ENCODE results near the gene ZNF536. TPM values are rescaled to one million over a fixed set of nuclear protein-coding genes. Genes with fewer than 3 reads are reported as not detected.

ZNF536 gene
- total RNA-seq, 4 donors from 2014 or later = 1.00 to 7.1 (median 1.8) TPM

DNA sequence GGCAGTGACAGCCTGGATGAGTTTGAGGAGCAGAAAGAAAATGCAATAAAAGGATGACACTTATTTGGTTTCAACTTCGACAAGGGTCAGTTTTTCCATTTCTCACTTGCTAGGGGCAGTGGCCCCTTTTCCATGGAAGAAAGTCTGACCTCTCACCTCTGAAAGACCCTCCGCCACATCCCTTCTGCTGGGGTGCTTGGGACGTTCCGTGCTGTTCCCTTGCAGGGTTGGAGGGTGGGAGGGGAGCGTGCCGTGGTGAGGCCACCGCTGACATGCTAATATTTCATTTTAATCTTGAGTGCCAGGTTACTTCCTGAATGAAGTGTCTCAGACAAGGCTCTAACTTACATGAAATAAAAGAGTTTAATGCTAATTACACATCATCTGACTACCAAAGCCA is 5.2 kb upstream of the ZNF536 start:
- Histone ChIP-seq H3K4me3 (no peak overlapping the region), H3K9me3 (no peaks in the 10 kb centered on the region), H3K27ac (no peak overlapping the region), H3K36me3 (no peaks in the 10 kb centered on the region), H3K27me3 (no peaks in the 10 kb centered on the region), H3K4me1 (no peaks in the 10 kb centered on the region)
- no peak for DNase-seq
- intact Hi-C loops (cut with DNase I; ENCODE audit: low total_unique reads) = loop anchor here (5.0 kb wide), 1 partner anchor 290 kb away; no protein-coding TSS in a partner anchor
- WGBS, 2 donors (ENCODE audit: low coverage in 1 of 2) = 76% methylated on average over 7 of the region's 7 CpGs; no CpG with 5 or more reads in 1 of the 2 donors
- no peak for TF ChIP-seq POLR2A (IDR thresholded peaks at IDR 0.05)
- no peak for TF ChIP-seq EP300 (IDR thresholded peaks at IDR 0.05; ENCODE audit: low read depth)
- TF ChIP-seq POLR2AphosphoS5 (IDR thresholded peaks at IDR 0.05) = no peak
- TF ChIP-seq, protein P1, sequence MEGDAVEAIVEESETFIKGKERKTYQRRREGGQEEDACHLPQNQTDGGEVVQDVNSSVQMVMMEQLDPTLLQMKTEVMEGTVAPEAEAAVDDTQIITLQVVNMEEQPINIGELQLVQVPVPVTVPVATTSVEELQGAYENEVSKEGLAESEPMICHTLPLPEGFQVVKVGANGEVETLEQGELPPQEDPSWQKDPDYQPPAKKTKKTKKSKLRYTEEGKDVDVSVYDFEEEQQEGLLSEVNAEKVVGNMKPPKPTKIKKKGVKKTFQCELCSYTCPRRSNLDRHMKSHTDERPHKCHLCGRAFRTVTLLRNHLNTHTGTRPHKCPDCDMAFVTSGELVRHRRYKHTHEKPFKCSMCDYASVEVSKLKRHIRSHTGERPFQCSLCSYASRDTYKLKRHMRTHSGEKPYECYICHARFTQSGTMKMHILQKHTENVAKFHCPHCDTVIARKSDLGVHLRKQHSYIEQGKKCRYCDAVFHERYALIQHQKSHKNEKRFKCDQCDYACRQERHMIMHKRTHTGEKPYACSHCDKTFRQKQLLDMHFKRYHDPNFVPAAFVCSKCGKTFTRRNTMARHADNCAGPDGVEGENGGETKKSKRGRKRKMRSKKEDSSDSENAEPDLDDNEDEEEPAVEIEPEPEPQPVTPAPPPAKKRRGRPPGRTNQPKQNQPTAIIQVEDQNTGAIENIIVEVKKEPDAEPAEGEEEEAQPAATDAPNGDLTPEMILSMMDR (IDR thresholded peaks at IDR 0.05) = no peak
- in situ Hi-C loops (cut with MboI; ENCODE audit: low pct_ligation_motif_present in 1 of 4, low pct_unique_long_range_greater_than_20kb in 1 of 4, low sequenced_read_pairs in 3 of 4) = no loop called here

DNA sequence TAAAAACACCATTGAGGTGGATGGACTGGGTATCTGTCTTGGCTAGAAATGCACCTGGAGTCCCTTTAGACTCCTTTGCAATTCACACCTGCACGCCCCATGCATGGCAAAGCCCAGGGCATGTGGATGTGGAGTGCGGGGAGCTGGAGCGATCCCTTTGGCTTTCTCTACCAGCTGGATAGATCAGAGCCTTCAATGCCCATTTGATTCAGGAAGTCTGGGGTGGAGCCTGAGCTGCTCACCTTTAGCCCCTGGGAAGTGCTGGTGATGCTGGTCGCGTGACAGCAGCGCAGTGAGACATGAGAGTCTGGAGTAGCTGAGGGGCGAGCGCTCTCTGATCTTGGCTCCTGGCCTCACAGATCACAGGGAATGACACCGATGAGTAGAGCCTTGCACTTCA is 4.8 kb upstream of the ZNF536 start:
- Histone ChIP-seq H3K4me3 (no peak overlapping the region), H3K4me1 (no peaks in the 10 kb centered on the region), H3K9me3 (no peaks in the 10 kb centered on the region), H3K36me3 (no peaks in the 10 kb centered on the region), H3K27ac (no peak overlapping the region), H3K27me3 (no peaks in the 10 kb centered on the region)
- TF ChIP-seq EP300 (IDR thresholded peaks at IDR 0.05; ENCODE audit: low read depth) = no peak
- TF ChIP-seq, protein P1 (IDR thresholded peaks at IDR 0.05) = no peak
- TF ChIP-seq POLR2A (IDR thresholded peaks at IDR 0.05) = no peak
- TF ChIP-seq POLR2AphosphoS5 (IDR thresholded peaks at IDR 0.05) = no peak
- DNase-seq = no peak
- intact Hi-C loops (cut with DNase I; ENCODE audit: low total_unique reads) (loop anchor here (5.0 kb wide), 1 partner anchor 290 kb away; no protein-coding TSS in a partner anchor), in situ Hi-C loops (cut with MboI; ENCODE audit: low pct_ligation_motif_present in 1 of 4, low pct_unique_long_range_greater_than_20kb in 1 of 4, low sequenced_read_pairs in 3 of 4) (no loop called here)
- 96% methylated on average over 9 of the region's 9 CpGs; no CpG with 5 or more reads in 1 of the 2 donors for WGBS, 2 donors (ENCODE audit: low coverage in 1 of 2)

DNA sequence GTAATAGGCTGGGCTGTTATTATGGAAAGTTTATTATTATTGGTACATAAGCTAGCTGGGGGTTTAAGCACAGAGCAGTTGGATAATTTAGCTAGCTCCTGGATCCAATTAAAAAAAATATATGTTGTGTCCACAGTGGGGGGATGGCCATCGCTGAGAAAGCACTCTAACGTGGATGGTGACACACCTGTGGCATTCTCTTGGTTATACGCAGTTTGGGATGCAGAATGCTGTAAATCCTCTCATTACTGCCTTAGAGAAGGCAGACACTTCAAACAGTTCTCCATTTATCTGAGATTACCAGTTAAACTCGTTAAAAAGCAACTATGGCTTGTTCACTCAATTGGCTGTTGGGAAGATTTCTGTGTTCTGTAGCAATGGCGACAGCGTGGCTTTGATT is 2.4 kb upstream of the ZNF536 start:
- DNase-seq = no peak
- WGBS, 2 donors (ENCODE audit: low coverage in 1 of 2) = 60 to 72% methylated on average over 5 to 6 of the region's 6 CpGs
- intact Hi-C loops (cut with DNase I; ENCODE audit: low total_unique reads) = loop anchor here (5.0 kb wide), 1 partner anchor 287 kb away; no protein-coding TSS in a partner anchor
- H3K27ac ChIP-seq = no peak overlapping the region
- H3K4me3 ChIP-seq = no peak overlapping the region
- no peaks in the 10 kb centered on the region for H3K4me1 ChIP-seq
- no peaks in the 10 kb centered on the region for H3K36me3 ChIP-seq
- no peak for TF ChIP-seq POLR2AphosphoS5 (IDR thresholded peaks at IDR 0.05)
- TF ChIP-seq, protein P1 (IDR thresholded peaks at IDR 0.05) = no peak
- TF ChIP-seq EP300 (IDR thresholded peaks at IDR 0.05; ENCODE audit: low read depth) = no peak
- no peak for TF ChIP-seq POLR2A (IDR thresholded peaks at IDR 0.05)
- in situ Hi-C loops (cut with MboI; ENCODE audit: low pct_ligation_motif_present in 1 of 4, low pct_unique_long_range_greater_than_20kb in 1 of 4, low sequenced_read_pairs in 3 of 4) = no loop called here
- H3K27me3 ChIP-seq = peaks cover 21% of the 10 kb centered on the region
- no peaks in the 10 kb centered on the region for H3K9me3 ChIP-seq

DNA sequence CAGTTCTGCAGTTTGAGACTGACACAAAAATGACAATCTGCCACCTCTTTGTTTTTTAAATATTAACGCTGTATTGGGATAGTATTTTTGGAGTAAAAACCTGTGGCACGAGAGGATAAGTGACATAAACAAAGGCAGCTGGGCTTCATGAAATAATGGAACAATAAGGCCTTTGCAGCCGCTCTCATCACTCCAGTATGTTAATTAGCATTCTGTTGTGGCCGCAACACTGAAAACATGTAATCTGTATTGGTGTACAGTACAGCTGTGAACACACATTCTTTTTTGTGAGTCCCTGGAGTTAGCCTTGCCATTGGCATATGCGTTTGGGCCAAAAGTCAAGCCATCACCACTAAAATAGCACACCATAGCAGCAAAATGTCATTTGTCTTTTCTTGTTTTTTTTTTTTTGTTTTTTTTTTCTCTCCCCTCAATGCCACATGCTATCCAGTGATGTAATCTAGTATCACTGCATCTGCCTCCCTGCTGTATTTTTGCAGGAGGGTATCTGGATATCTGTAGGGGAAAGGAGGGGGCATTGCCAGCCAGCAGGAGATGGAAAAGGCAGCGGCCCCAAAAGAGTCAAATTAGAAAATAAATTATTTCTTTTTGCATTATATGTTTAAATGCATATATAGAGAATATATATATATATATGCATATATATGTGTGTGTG is 885 bp upstream of the ZNF536 start:
- Histone ChIP-seq H3K36me3 (no peaks in the 10 kb centered on the region), H3K27ac (no peak overlapping the region), H3K4me3 (no peak overlapping the region), H3K27me3 (peaks cover 36% of the 10 kb centered on the region), H3K4me1 (no peaks in the 10 kb centered on the region), H3K9me3 (no peaks in the 10 kb centered on the region)
- intact Hi-C loops (cut with DNase I; ENCODE audit: low total_unique reads) (no loop called here), in situ Hi-C loops (cut with MboI; ENCODE audit: low pct_ligation_motif_present in 1 of 4, low pct_unique_long_range_greater_than_20kb in 1 of 4, low sequenced_read_pairs in 3 of 4) (no loop called here)
- 74 to 81% methylated on average over 6 of the region's 6 CpGs for WGBS, 2 donors (ENCODE audit: low coverage in 1 of 2)
- DNase-seq = no peak
- TF ChIP-seq EP300 (IDR thresholded peaks at IDR 0.05; ENCODE audit: low read depth) = no peak
- TF ChIP-seq POLR2A (IDR thresholded peaks at IDR 0.05) = no peak
- TF ChIP-seq, protein P1 (IDR thresholded peaks at IDR 0.05) = no peak
- TF ChIP-seq POLR2AphosphoS5 (IDR thresholded peaks at IDR 0.05) = no peak
